Right lobe of liver (tissue), 6 donors: Measurements from ENCODE around the gene SPATA13. TPM values are rescaled to one million over a fixed set of nuclear protein-coding genes. Genes with fewer than 3 reads are reported as not detected.

Experiments
- ATAC-seq, 4 donors: fragments of 200-7000 bp; cut with Tn5 transposase; one replicate each; pipeline ENCODE4 v1.9.1; 2020; ENCODE audit warnings: mild to moderate bottlenecking in 4 of 4, moderate library complexity in 4 of 4
- DNase-seq, 3 donors: peaks; one replicate each; pipeline ENCODE4 v3.0.0-alpha.2; 2020
- H3K27ac ChIP-seq, 3 donors: fragments of 200-600 bp; one replicate each; pipeline ENCODE4 v1.8.0; 2022
- H3K27me3 ChIP-seq, 2 donors: fragments of 200-600 bp; one replicate each; pipeline ENCODE4 v1.8.0; 2022
- H3K36me3 ChIP-seq, 4 donors: fragments of 200-600 bp; sonication (generic) in 1 of 4; one replicate each; pipeline versions ENCODE4 v1.5.1 to v1.8.0; 2017 to 2022; ENCODE audit warnings: control low read depth in 1 of 4
- H3K4me1 ChIP-seq, 4 donors: fragments of 200-600 bp; sonication (generic) in 1 of 4; one replicate each; pipeline versions ENCODE4 v1.5.1 to v1.8.0; 2017 to 2022; ENCODE audit warnings: control low read depth in 1 of 4
- H3K4me3 ChIP-seq, 3 donors: fragments of 200-600 bp; one replicate each; pipeline ENCODE4 v1.8.0; 2022
- H3K9me3 ChIP-seq, 4 donors: fragments of 200-600 bp; sonication (generic) in 1 of 4; one replicate each; pipeline versions ENCODE4 v1.5.1 to v1.8.0; 2017 to 2022; ENCODE audit warnings: control low read depth in 1 of 4
- POLR2A ChIP-seq: fragments of 450-650 bp; IDR thresholded peaks from one replicate; pipeline ENCODE4 v1.6.1; 2017; ENCODE audit warnings: antibody characterized with exemption, mild to moderate bottlenecking
- WGBS: methylation state at CpG from one replicate; pipeline ENCODE4 v1.1.6; 2018; ENCODE audit warnings: low coverage, low lambda C conversion rate; ENCODE audit not compliant: insufficient coverage; ENCODE audit errors: missing lambda C conversion rate; 5-methylcytosine and 5-hydroxymethylcytosine counted together
- intact Hi-C, 2 donors: fragments of 100-400 bp; cut with DNase I; formaldehyde crosslinking; loops; one replicate each; pipeline versions ENCODE4 v1.11.2 to v1.14.1; 2022
- total RNA-seq, 6 experiments: library from RNA; depleted of rRNA in 2 of 6; stranded (reverse); fragments of >200 nt in 2 of 6; fragmentation: NEBNext Ultra II Directional in 3 of 6; extraction: Animal tissue kit (Norgen Biotek cat#: 25700) in 3 of 6; gene quantifications; one replicate each; pipeline versions ENCODE4 v1.1.0 to v1.2.4, GENCODE V29; 2016 to 2023
- TF ChIP-seq, protein P1 (sequence below), 4 donors: fragments of 200-600 bp in 3 of 4; fragments of 450-650 bp in 1 of 4; IDR thresholded peaks; one replicate each; pipeline versions ENCODE4 v1.5.1 to v1.8.0; 2016 to 2022; ENCODE audit warnings: antibody characterized with exemption in 4 of 4, mild to moderate bottlenecking in 2 of 4
- donor health status: DM: no; HTN: yes; CAD: no.
- donor health status: DM: no; HTN: no; CAD: no.
- donor health status: DM: no; HTN: no; CAD: no.
- donor health status: DM: no; HTN: yes; CAD: no.
- donor health status: DM: no; HTN: yes; CAD: no.

SPATA13 gene
- total RNA-seq, 6 experiments from 2014 or later, result 21.5 to 39.9 (median 30.5) TPM

DNA sequence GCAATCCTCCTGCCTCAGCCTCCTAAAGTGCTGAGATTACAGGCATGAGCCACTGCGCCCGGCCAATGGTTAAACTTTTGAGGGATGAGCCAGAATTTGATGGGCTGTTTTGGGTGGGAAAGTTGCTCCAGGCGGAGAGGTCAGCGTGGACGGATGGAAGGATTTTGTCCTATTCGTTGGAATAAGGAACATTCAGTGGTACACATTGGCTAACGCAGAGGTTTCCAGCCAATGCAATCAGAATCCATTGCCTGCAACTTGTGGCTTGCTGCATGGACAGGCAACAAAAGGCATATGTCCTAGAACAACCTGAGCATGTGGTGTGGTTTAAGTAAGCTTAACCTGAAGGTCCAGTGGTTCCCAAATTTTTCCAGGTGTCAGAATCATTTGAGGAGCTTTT lies 113.4 kb downstream of the SPATA13 start:
- peaks cover 0 to 39% (median 10%) of the 10 kb centered on the region in 4 donors for H3K4me1 ChIP-seq
- H3K4me3 ChIP-seq, result no peak overlapping the region
- intact Hi-C loops, result no loop called here
- TF ChIP-seq, protein P1, sequence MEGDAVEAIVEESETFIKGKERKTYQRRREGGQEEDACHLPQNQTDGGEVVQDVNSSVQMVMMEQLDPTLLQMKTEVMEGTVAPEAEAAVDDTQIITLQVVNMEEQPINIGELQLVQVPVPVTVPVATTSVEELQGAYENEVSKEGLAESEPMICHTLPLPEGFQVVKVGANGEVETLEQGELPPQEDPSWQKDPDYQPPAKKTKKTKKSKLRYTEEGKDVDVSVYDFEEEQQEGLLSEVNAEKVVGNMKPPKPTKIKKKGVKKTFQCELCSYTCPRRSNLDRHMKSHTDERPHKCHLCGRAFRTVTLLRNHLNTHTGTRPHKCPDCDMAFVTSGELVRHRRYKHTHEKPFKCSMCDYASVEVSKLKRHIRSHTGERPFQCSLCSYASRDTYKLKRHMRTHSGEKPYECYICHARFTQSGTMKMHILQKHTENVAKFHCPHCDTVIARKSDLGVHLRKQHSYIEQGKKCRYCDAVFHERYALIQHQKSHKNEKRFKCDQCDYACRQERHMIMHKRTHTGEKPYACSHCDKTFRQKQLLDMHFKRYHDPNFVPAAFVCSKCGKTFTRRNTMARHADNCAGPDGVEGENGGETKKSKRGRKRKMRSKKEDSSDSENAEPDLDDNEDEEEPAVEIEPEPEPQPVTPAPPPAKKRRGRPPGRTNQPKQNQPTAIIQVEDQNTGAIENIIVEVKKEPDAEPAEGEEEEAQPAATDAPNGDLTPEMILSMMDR (IDR thresholded peaks at IDR 0.05), result no peak
- no peak for TF ChIP-seq POLR2A
- no peak for ATAC-seq
- no peak for DNase-seq
- no peaks in the 10 kb centered on the region for H3K36me3 ChIP-seq
- no peaks in the 10 kb centered on the region for H3K27me3 ChIP-seq
- no peak overlapping the region for H3K27ac ChIP-seq
- WGBS, result 92% methylated on average over 6 of the region's 7 CpGs
- H3K9me3 ChIP-seq, result no peaks in the 10 kb centered on the region

GRCh38 chr13:24274452-24275021 lies 114.0 kb downstream of the SPATA13 start:
- H3K36me3 ChIP-seq, result no peaks in the 10 kb centered on the region
- no peak overlapping the region for H3K27ac ChIP-seq
- ATAC-seq (no peak), DNase-seq (no peak)
- H3K4me1 ChIP-seq, result peaks cover 0 to 33% (median 10%) of the 10 kb centered on the region in 4 donors
- 65% methylated on average over 6 of the region's 6 CpGs for WGBS
- H3K4me3 ChIP-seq, result no peak overlapping the region
- intact Hi-C loops, result no loop called here
- TF ChIP-seq, protein P1 (IDR thresholded peaks at IDR 0.05), result no peak
- TF ChIP-seq POLR2A, result no peak
- no peaks in the 10 kb centered on the region for H3K27me3 ChIP-seq
- H3K9me3 ChIP-seq, result no peaks in the 10 kb centered on the region

- no peaks in the 10 kb centered on the region for H3K27me3 ChIP-seq
- no peak overlapping the region for H3K27ac ChIP-seq
- intact Hi-C loops, result no loop called here
- ATAC-seq, result no peak
- DNase-seq, result no peak
- H3K4me1 ChIP-seq, result peaks cover 0 to 28% (median 8%) of the 10 kb centered on the region in 4 donors
- H3K4me3 ChIP-seq, result no peak overlapping the region
- no peaks in the 10 kb centered on the region for H3K9me3 ChIP-seq
- no peaks in the 10 kb centered on the region for H3K36me3 ChIP-seq
- TF ChIP-seq, protein P1 (IDR thresholded peaks at IDR 0.05), result no peak
- no peak for TF ChIP-seq POLR2A
Observed at GRCh38 chr13:24275041-24275440, 114.5 kb downstream of the SPATA13 start.

GRCh38 chr13:24276306-24276705 lies 115.8 kb downstream of the SPATA13 start:
- H3K27ac ChIP-seq, result no peak overlapping the region
- intact Hi-C loops, result no loop called here
- TF ChIP-seq, protein P1 (IDR thresholded peaks at IDR 0.05), result no peak
- no peak for TF ChIP-seq POLR2A
- no peaks in the 10 kb centered on the region for H3K36me3 ChIP-seq
- no peaks in the 10 kb centered on the region for H3K27me3 ChIP-seq
- no peak for ATAC-seq
- DNase-seq, result no peak
- peaks cover 0 to 15% (median 4%) of the 10 kb centered on the region in 4 donors for H3K4me1 ChIP-seq
- no peaks in the 10 kb centered on the region for H3K9me3 ChIP-seq
- no peak overlapping the region for H3K4me3 ChIP-seq
- 50% methylated on average over 2 of the region's 2 CpGs for WGBS

- TF ChIP-seq POLR2A, result no peak
- TF ChIP-seq, protein P1 (IDR thresholded peaks at IDR 0.05), result no peak
- H3K36me3 ChIP-seq, result no peaks in the 10 kb centered on the region
Observed at GRCh38 chr13:24276861-24277260, 116.3 kb downstream of the SPATA13 start.

More at GRCh38 chr13:24276861-24277260, 116.3 kb downstream of the SPATA13 start:
- ATAC-seq (no peak), DNase-seq (no peak)
- no peaks in the 10 kb centered on the region for H3K27me3 ChIP-seq
- no peaks in the 10 kb centered on the region for H3K9me3 ChIP-seq
- WGBS, result 90% methylated on average over 9 of the region's 13 CpGs
- H3K4me1 ChIP-seq, result peaks cover 0 to 10% (median under 1%) of the 10 kb centered on the region in 4 donors
- intact Hi-C loops, result no loop called here
- H3K27ac ChIP-seq, result no peak overlapping the region
- no peak overlapping the region for H3K4me3 ChIP-seq
